Articular chondrocyte of knee joint (primary cell): ENCODE measurements around the gene CDH22. TPM values are rescaled to one million over a fixed set of nuclear protein-coding genes. Genes with fewer than 3 reads are reported as not detected.

Source experiments
- total RNA-seq: library from RNA; depleted of rRNA; stranded (reverse); fragments of >200 nt; gene quantifications from 2 replicates; pipeline ENCODE4 v1.2.3, GENCODE V29; 2012

Gene CDH22
- total RNA-seq = not detected in 2 replicates

GRCh38 chr20:46308258-46309157 is at the start of gene CDH22:
CDH22 (minus strand) TSS chr20:46308498; CDS start chr20:46251294, 57,204 bp downstream.

Other genes with a start within 250 kb of the CDH22 start
- gene NCOA5, start 218.5 kb downstream of the CDH22 start, total RNA-seq = 12.9 and 17.2 TPM in 2 replicates
- gene CD40, start 190.2 kb downstream of the CDH22 start, total RNA-seq = 1.2 and 2.2 TPM in 2 replicates
- gene ELMO2, start 98.1 kb upstream of the CDH22 start, total RNA-seq = 43.0 and 50.6 TPM in 2 replicates
- 6.9 and 8.3 TPM in 2 replicates for gene ZNF334, start 205.1 kb upstream of the CDH22 start, total RNA-seq
- not detected in 2 replicates for gene OCSTAMP, start 242.2 kb upstream of the CDH22 start, total RNA-seq